SU-DHL-6 (cell line): ENCODE data around the gene PPP2R5C.
A peak's percentile ranks its signal among the peaks of the same experiment; 100 is the strongest.

Experiments
- H2AFZ ChIP-seq: fragments of 200-600 bp; sonication (generic); 2 replicates; pipeline ENCODE4 v1.6.1; 2014; ENCODE audit warnings: low read depth, mild to moderate bottlenecking, moderate library complexity, mixed read lengths, antibody characterized with exemption, low read length; ENCODE audit not compliant: severe bottlenecking
- H3F3A ChIP-seq: fragments of 200-600 bp; shearing (Covaris generic); 2 replicates; pipeline ENCODE4 v1.6.0; 2016; ENCODE audit warnings: antibody characterized with exemption, mild to moderate bottlenecking; ENCODE audit not compliant: insufficient read depth
- H3K27ac ChIP-seq: fragments of 200-600 bp; sonication (generic); 2 replicates; pipeline ENCODE4 v1.5.1; 2016; ENCODE audit warnings: low read depth, mild to moderate bottlenecking, low read length, moderate library complexity, mixed read lengths
- H3K27me3 ChIP-seq: fragments of 200-600 bp; sonication (generic), shearing (Covaris generic); 2 replicates; pipeline ENCODE4 v1.6.0; 2014; ENCODE audit warnings: mild to moderate bottlenecking, low read length
- H3K36me3 ChIP-seq: fragments of 200-600 bp; sonication (generic); 2 replicates; pipeline ENCODE4 v1.6.1; 2014; ENCODE audit warnings: mild to moderate bottlenecking, low read length, mixed read lengths
- H3K4me2 ChIP-seq: fragments of 300-600, 200-600 bp; shearing (Covaris generic), sonication (generic); 2 replicates; pipeline ENCODE4 v1.6.0; 2014; ENCODE audit warnings: low read length, low read depth, mild to moderate bottlenecking; ENCODE audit not compliant: poor library complexity, severe bottlenecking
- H3K4me3 ChIP-seq: fragments of 200-600 bp; sonication (generic); 2 replicates; pipeline ENCODE4 v1.5.1; 2014; ENCODE audit warnings: antibody characterized with exemption, low read length, mild to moderate bottlenecking, mixed read lengths; ENCODE audit not compliant: insufficient read depth, poor library complexity, severe bottlenecking
- H3K79me2 ChIP-seq: fragments of 200-600 bp; sonication (generic); 2 replicates; pipeline ENCODE4 v1.6.1; 2014; ENCODE audit warnings: mild to moderate bottlenecking, low read length, moderate library complexity; ENCODE audit not compliant: insufficient read depth
- H3K9ac ChIP-seq: fragments of 200-600 bp; sonication (generic); 2 replicates; pipeline ENCODE4 v1.7.0; 2014; ENCODE audit warnings: mild to moderate bottlenecking, low read length
- H3K9me2 ChIP-seq: fragments of 200-600 bp; sonication (generic); replicated peaks from 2 replicates; pipeline ENCODE4 v1.6.1; 2014; ENCODE audit warnings: low read length; ENCODE audit not compliant: insufficient read depth
- H3K9me3 ChIP-seq: fragments of 200-600 bp; sonication (generic); 2 replicates; pipeline ENCODE4 v1.6.1; 2014; ENCODE audit warnings: low read length, mixed read lengths; ENCODE audit not compliant: insufficient read depth
- H4K20me1 ChIP-seq: fragments of 200-600 bp; sonication (generic); 2 replicates; pipeline ENCODE4 v1.6.1; 2014; ENCODE audit warnings: low read depth, mild to moderate bottlenecking, antibody characterized with exemption, low read length, moderate library complexity, mixed read lengths
- CTCF ChIP-seq: fragments of 200-600 bp; sonication (generic); IDR thresholded peaks from one replicate; pipeline ENCODE4 v1.5.1; 2017; ENCODE audit warnings: antibody characterized with exemption, mild to moderate bottlenecking, low read length, moderate library complexity; ENCODE audit not compliant: insufficient read depth, poor library complexity, severe bottlenecking
- EZH2phosphoT487 ChIP-seq: fragments of 200-600 bp; sonication (generic), shearing (Covaris generic); conservative IDR thresholded peaks from 2 replicates; pipeline ENCODE4 v1.6.1; 2018; ENCODE audit warnings: mild to moderate bottlenecking, antibody characterized with exemption, low read length, moderate library complexity, mixed read lengths

The PPP2R5C gene

GRCh38 chr14:101870273-101870939 lies 108.9 kb downstream of the PPP2R5C start:
- Histone ChIP-seq H3K9ac (no peak overlapping the region), H3K79me2 (peaks cover 95% of the 10 kb centered on the region), H3K9me3 (no peaks in the 10 kb centered on the region), H4K20me1 (no peaks in the 10 kb centered on the region; the same call in 1 of the 2 replicates), H2AFZ (no peak overlapping the region), H3K27ac (peak overlapping the region; percentile 15; the same call in 1 of the 2 replicates), H3K9me2 (no peaks in the 10 kb centered on the region), H3K36me3 (no peaks in the 10 kb centered on the region), H3K4me3 (no peak overlapping the region), H3K27me3 (no peaks in the 10 kb centered on the region), H3K4me2 (no peak overlapping the region), H3F3A (peaks cover 22% of the 10 kb centered on the region)
- TF ChIP-seq EZH2phosphoT487 (no peak), CTCF (no peak)

GRCh38 chr14:101872346-101872745 lies 110.8 kb downstream of the PPP2R5C start:
- no peak for TF ChIP-seq CTCF
- no peak for TF ChIP-seq EZH2phosphoT487
- H4K20me1 ChIP-seq: peaks cover 3% of the 10 kb centered on the region; the same call in 1 of the 2 replicates
- no peak overlapping the region for H3K9ac ChIP-seq
- H3K4me3 ChIP-seq: no peak overlapping the region
- no peaks in the 10 kb centered on the region for H3K9me3 ChIP-seq
- peaks cover 35% of the 10 kb centered on the region for H3F3A ChIP-seq
- H2AFZ ChIP-seq: no peak overlapping the region
- H3K9me2 ChIP-seq: no peaks in the 10 kb centered on the region
- H3K79me2 ChIP-seq: peaks cover 83% of the 10 kb centered on the region
- H3K27ac ChIP-seq: peak overlapping the region; percentile 50; the same call in 1 of the 2 replicates
- H3K36me3 ChIP-seq: no peaks in the 10 kb centered on the region
- peak overlapping the region; percentile 79 for H3K4me2 ChIP-seq
- no peaks in the 10 kb centered on the region for H3K27me3 ChIP-seq

- no peaks in the 10 kb centered on the region for H3K9me3 ChIP-seq
- H3K27me3 ChIP-seq: no peaks in the 10 kb centered on the region
- peak overlapping the region; percentile 4; the same call in 1 of the 2 replicates for H3K9ac ChIP-seq
- H3F3A ChIP-seq: peaks cover 35% of the 10 kb centered on the region
- H3K4me3 ChIP-seq: no peak overlapping the region
- H3K27ac ChIP-seq: peak overlapping the region; percentile 50
- peaks cover 6% of the 10 kb centered on the region; the same call in 1 of the 2 replicates for H4K20me1 ChIP-seq
- TF ChIP-seq EZH2phosphoT487 (no peak), CTCF (no peak)
- H3K79me2 ChIP-seq: peaks cover 86% of the 10 kb centered on the region
- no peak overlapping the region for H2AFZ ChIP-seq
- peak overlapping the region; percentile 79 for H3K4me2 ChIP-seq
- H3K36me3 ChIP-seq: no peaks in the 10 kb centered on the region
- no peaks in the 10 kb centered on the region for H3K9me2 ChIP-seq
These were observed 111.7 kb downstream of the PPP2R5C start for GRCh38 chr14:101873076-101873825.
